Parathyroid adenoma (tissue), 2 donors: ENCODE measurements around the gene C20orf141.

Experiments
- H2AFZ ChIP-seq: fragments of 300-600 bp; sonication (generic); one replicate; pipeline ENCODE4 v1.7.0; 2017; ENCODE audit warnings: antibody characterized with exemption, mild to moderate bottlenecking
- H3K27ac ChIP-seq: fragments of 300-600 bp; sonication (generic); one replicate; pipeline ENCODE4 v1.7.0; 2017
- H3K27me3 ChIP-seq: fragments of 300-600 bp; sonication (generic); one replicate; pipeline ENCODE4 v1.7.0; 2017; ENCODE audit warnings: low read length; ENCODE audit not compliant: control insufficient read depth, insufficient read depth
- H3K36me3 ChIP-seq: fragments of 300-600 bp; sonication (generic); one replicate; pipeline ENCODE4 v1.7.0; 2017; ENCODE audit warnings: low read length; ENCODE audit not compliant: control insufficient read depth, insufficient read depth
- H3K4me1 ChIP-seq: fragments of 300-600 bp; sonication (generic); one replicate; pipeline ENCODE4 v1.7.0; 2017; ENCODE audit warnings: control low read depth
- H3K4me2 ChIP-seq: fragments of 300-600 bp; sonication (generic); one replicate; pipeline ENCODE4 v1.7.0; 2017; ENCODE audit warnings: low read length
- H3K4me3 ChIP-seq: fragments of 300-600 bp; sonication (generic); one replicate; pipeline ENCODE4 v1.7.0; 2017; ENCODE audit warnings: low read depth, low read length
- H3K79me2 ChIP-seq: fragments of 300-600 bp; sonication (generic); one replicate; pipeline ENCODE4 v1.7.0; 2017; ENCODE audit warnings: control low read depth
- H3K9ac ChIP-seq: fragments of 300-600 bp; sonication (generic); one replicate; pipeline ENCODE4 v1.7.0; 2017; ENCODE audit warnings: mild to moderate bottlenecking
- H3K9me3 ChIP-seq: fragments of 300-600 bp; sonication (generic); one replicate; pipeline ENCODE4 v1.7.0; 2017; ENCODE audit warnings: low read length; ENCODE audit not compliant: control insufficient read depth
- TF ChIP-seq, protein P1 (sequence below): fragments of 300-600 bp; sonication (generic); IDR thresholded peaks from one replicate; pipeline ENCODE4 v1.7.0; 2017; ENCODE audit warnings: antibody characterized with exemption, mild to moderate bottlenecking
- donor health status: primary hyperparathyroidism.

C20orf141 gene

DNA sequence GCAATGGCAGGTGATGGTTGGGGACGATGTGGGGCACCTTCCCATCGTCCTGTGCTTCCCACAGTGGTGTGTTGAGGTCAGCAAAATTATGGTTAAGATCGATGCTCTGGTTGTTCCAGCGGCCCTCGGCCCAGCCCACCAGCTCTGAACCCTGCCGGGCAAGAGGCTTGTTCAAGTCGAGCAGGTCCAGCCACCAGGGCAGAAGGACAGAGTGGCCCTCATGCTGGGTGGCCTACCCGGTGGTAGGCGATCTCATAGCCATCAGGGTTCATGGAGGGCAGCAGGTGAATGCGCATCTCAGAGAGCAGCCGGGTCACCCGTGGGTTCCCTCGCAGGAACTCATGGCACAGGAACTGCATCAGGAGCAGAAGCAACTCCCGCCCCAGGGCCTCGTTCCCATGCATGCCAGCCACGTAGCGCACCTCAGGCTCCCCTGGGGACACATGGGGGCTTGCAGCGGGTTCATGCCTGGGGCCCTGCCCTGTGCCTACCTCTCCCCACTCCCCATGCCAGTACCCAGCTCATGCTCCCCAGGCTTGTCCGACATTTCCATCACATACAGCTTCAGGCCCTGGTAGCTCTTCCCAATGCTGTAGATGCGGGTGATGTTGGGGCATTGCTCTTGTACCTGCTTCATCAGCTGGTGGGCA lies 18.7 kb upstream of the C20orf141 start:
- H3K27ac ChIP-seq, result no peak overlapping the region
- no peak overlapping the region for H3K4me2 ChIP-seq
- no peaks in the 10 kb centered on the region for H3K36me3 ChIP-seq
- peaks cover 5% of the 10 kb centered on the region for H3K27me3 ChIP-seq
- no peaks in the 10 kb centered on the region for H3K79me2 ChIP-seq
- H3K4me1 ChIP-seq, result no peaks in the 10 kb centered on the region
- no peak overlapping the region for H2AFZ ChIP-seq
- TF ChIP-seq, protein P1, sequence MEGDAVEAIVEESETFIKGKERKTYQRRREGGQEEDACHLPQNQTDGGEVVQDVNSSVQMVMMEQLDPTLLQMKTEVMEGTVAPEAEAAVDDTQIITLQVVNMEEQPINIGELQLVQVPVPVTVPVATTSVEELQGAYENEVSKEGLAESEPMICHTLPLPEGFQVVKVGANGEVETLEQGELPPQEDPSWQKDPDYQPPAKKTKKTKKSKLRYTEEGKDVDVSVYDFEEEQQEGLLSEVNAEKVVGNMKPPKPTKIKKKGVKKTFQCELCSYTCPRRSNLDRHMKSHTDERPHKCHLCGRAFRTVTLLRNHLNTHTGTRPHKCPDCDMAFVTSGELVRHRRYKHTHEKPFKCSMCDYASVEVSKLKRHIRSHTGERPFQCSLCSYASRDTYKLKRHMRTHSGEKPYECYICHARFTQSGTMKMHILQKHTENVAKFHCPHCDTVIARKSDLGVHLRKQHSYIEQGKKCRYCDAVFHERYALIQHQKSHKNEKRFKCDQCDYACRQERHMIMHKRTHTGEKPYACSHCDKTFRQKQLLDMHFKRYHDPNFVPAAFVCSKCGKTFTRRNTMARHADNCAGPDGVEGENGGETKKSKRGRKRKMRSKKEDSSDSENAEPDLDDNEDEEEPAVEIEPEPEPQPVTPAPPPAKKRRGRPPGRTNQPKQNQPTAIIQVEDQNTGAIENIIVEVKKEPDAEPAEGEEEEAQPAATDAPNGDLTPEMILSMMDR, result no peak
- no peak overlapping the region for H3K9ac ChIP-seq
- H3K9me3 ChIP-seq, result no peaks in the 10 kb centered on the region
- H3K4me3 ChIP-seq, result no peak overlapping the region

DNA sequence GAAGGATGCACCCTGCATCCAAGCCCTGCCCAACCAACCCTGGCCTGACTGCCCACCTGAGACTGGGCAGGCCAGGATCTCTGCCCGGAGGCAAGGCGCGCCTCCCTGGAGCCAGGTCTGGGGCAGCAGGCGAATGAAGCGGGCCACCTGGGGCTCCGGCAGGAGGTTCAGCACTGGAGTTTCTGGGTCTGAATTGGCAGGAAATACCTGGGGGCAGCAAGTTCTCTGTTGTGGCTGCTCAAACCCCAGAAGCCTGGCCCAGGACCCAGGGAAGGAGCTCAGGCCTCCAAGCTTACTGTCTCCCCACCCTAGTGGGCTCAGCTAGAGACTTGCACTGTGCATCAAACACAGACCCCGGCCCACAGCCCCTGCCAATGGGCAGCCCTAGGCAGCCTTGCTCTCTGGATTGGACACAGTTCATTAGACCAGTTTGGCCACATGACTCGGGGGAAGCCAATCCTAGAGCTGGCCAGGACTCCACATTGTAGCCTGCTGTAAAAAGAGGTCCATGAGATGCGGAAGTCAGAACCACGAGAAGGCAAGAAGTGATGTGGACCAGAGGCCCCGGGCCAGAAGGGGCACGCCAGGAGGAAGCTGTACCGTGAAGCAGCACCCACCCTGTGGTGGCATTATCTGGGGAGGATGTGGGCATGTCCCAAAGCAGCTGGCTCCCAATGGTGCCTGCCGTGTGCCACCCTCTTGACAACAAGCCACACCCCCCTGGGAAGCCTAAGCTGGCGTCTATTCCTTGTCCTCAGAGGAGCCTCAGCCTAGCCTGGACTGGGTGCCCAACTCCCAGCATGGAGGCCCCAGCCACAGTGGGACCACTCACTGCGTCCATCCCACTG lies 17.4 kb upstream of the C20orf141 start:
- Histone ChIP-seq H3K9me3 (no peaks in the 10 kb centered on the region), H2AFZ (no peak overlapping the region), H3K79me2 (no peaks in the 10 kb centered on the region), H3K4me1 (no peaks in the 10 kb centered on the region), H3K27me3 (peaks cover 6% of the 10 kb centered on the region), H3K4me2 (no peak overlapping the region), H3K36me3 (no peaks in the 10 kb centered on the region), H3K27ac (no peak overlapping the region), H3K4me3 (no peak overlapping the region), H3K9ac (no peak overlapping the region)
- TF ChIP-seq, protein P1, result no peak

DNA sequence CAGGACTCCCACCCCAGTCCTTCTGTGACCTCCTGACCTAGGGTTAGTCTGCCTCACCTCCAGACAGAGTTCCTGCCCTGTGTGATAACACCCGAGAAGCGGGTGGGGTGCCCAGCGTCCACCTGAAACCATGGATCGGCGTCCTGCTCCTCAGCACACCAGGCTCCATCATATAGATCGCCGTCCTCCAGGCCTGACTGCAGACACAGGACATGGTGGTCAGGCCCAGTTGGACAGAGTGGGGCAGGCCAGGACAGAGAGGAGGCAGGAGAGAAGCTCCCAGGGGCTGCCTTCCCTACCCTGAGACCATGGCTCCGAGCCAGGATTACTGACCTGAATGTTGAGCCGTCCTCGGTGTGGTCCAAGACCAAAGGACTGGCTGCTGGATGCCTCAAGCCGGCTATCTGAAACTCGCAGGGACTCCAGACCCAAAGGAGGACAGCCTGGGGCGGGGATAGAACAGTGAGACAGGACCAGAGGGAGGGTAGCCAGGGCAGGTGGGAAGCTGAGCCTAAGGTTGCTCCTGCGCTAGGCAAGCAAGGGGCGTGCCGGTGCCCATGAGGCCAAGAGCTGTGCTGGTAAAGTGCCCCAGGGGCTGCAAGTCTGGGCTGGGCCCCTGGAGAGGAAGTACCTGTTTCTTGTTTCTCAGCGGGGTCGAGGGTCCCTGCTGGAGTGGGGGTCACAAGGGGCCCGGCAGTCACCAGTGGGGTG lies 16.5 kb upstream of the C20orf141 start:
- H3K36me3 ChIP-seq, result no peaks in the 10 kb centered on the region
- no peak overlapping the region for H2AFZ ChIP-seq
- H3K4me1 ChIP-seq, result no peaks in the 10 kb centered on the region
- peaks cover 6% of the 10 kb centered on the region for H3K27me3 ChIP-seq
- no peak overlapping the region for H3K4me3 ChIP-seq
- H3K9me3 ChIP-seq, result no peaks in the 10 kb centered on the region
- no peak overlapping the region for H3K9ac ChIP-seq
- TF ChIP-seq, protein P1, result no peak
- no peaks in the 10 kb centered on the region for H3K79me2 ChIP-seq
- no peak overlapping the region for H3K27ac ChIP-seq
- no peak overlapping the region for H3K4me2 ChIP-seq

DNA sequence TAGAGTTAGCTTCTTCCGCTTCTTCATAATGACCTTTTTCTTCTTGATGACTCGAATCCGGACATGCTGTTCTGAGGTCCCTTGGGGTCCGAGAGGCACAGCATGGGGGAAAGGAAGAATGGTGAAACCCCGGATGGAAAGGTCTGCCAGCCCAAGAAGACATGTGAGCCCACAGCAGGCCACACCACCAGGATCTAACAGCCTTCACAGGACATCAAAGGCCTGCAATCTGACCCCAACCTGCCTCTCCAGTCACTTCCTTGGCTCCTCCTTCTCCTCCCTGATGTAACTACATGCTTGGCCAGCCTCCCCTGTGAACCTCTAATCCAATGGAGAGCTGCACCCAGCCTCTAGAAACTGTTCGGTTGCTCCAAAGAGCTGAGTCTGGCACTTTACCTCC lies 16.0 kb upstream of the C20orf141 start:
- Histone ChIP-seq H3K27me3 (peaks cover 6% of the 10 kb centered on the region), H3K79me2 (no peaks in the 10 kb centered on the region), H2AFZ (no peak overlapping the region), H3K27ac (no peak overlapping the region), H3K9ac (no peak overlapping the region), H3K4me1 (no peaks in the 10 kb centered on the region), H3K4me2 (no peak overlapping the region), H3K36me3 (no peaks in the 10 kb centered on the region), H3K9me3 (no peaks in the 10 kb centered on the region), H3K4me3 (no peak overlapping the region)
- TF ChIP-seq, protein P1, result no peak
